ENCODE data around the gene PPP1R3F. TPM values are rescaled to one million over a fixed set of nuclear protein-coding genes. Genes with fewer than 3 reads are reported as not detected.
"Not testable (repeated sequence)": the region's sequence is repeated elsewhere in the genome, so short reads cannot be mapped to it uniquely, and the experiment has no call there.

The PPP1R3F gene
- total RNA-seq, 1 donor from 2014 or later = 6.9 TPM

- intact Hi-C loops (cut with micrococcal nuclease) = no loop called here
- no peak for DNase-seq (ENCODE audit: low spot score)
- Mint-ChIP-seq H3K9me3 (no peaks in the 10 kb centered on the region), H3K36me3 (ENCODE audit: low read depth) (peaks cover 7% of the 10 kb centered on the region), H3K27ac (no peak overlapping the region), H3K4me3 (no peak overlapping the region), H3K4me1 (ENCODE audit: low read depth) (peaks cover 19% of the 10 kb centered on the region), H3K27me3 (ENCODE audit: insufficient read depth) (no peaks in the 10 kb centered on the region)
Observed at GRCh38 chrX:49286136-49286535, 16.5 kb downstream of the PPP1R3F start.

- Mint-ChIP-seq H3K9me3 (no peaks in the 10 kb centered on the region), H3K4me1 (ENCODE audit: low read depth) (peaks cover 19% of the 10 kb centered on the region), H3K36me3 (ENCODE audit: low read depth) (peaks cover 7% of the 10 kb centered on the region), H3K27me3 (ENCODE audit: insufficient read depth) (no peaks in the 10 kb centered on the region), H3K27ac (no peak overlapping the region), H3K4me3 (no peak overlapping the region)
- no peak for DNase-seq (ENCODE audit: low spot score)
- intact Hi-C loops (cut with micrococcal nuclease) = no loop called here
Observed at GRCh38 chrX:49286581-49286980, 17.0 kb downstream of the PPP1R3F start.

GRCh38 chrX:49287665-49288064 is 18.1 kb downstream of the PPP1R3F start:
- Mint-ChIP-seq H3K9me3 (no peaks in the 10 kb centered on the region), H3K4me1 (ENCODE audit: low read depth) (peaks cover 18% of the 10 kb centered on the region), H3K4me3 (no peak overlapping the region), H3K36me3 (ENCODE audit: low read depth) (peaks cover 4% of the 10 kb centered on the region), H3K27me3 (ENCODE audit: insufficient read depth) (peaks cover 2% of the 10 kb centered on the region), H3K27ac (no peak overlapping the region)
- intact Hi-C loops (cut with micrococcal nuclease) = no loop called here
- no peak for DNase-seq (ENCODE audit: low spot score)

- no peak for DNase-seq (ENCODE audit: low spot score)
- H3K36me3 Mint-ChIP-seq (ENCODE audit: low read depth) = peaks cover 2% of the 10 kb centered on the region
- no peak overlapping the region for H3K4me3 Mint-ChIP-seq
- peaks cover 16% of the 10 kb centered on the region for H3K4me1 Mint-ChIP-seq (ENCODE audit: low read depth)
- no peaks in the 10 kb centered on the region for H3K9me3 Mint-ChIP-seq
- intact Hi-C loops (cut with micrococcal nuclease) = loop anchor here (5.0 kb wide), 1 partner anchor 587 kb away; the partner anchor contains the start of gene USP27X
- peaks cover 3% of the 10 kb centered on the region for H3K27me3 Mint-ChIP-seq (ENCODE audit: insufficient read depth)
- no peak overlapping the region for H3K27ac Mint-ChIP-seq
Observed at GRCh38 chrX:49290215-49290614, 20.6 kb downstream of the PPP1R3F start.

- Mint-ChIP-seq H3K27me3 (ENCODE audit: insufficient read depth) (peaks cover 10% of the 10 kb centered on the region), H3K4me1 (ENCODE audit: low read depth) (peaks cover 16% of the 10 kb centered on the region), H3K36me3 (ENCODE audit: low read depth) (peaks cover 2% of the 10 kb centered on the region), H3K27ac (no peak overlapping the region), H3K9me3 (no peaks in the 10 kb centered on the region), H3K4me3 (no peak overlapping the region)
- intact Hi-C loops (cut with micrococcal nuclease) = loop anchor here (5.0 kb wide), 1 partner anchor 586 kb away; the partner anchor contains the start of gene USP27X
- peak; percentile 37 for DNase-seq (ENCODE audit: low spot score)
Observed at GRCh38 chrX:49291615-49292337, 22.2 kb downstream of the PPP1R3F start.

GRCh38 chrX:49292400-49293362 is 23.1 kb downstream of the PPP1R3F start:
- H3K4me3 Mint-ChIP-seq = no peak overlapping the region
- no peak overlapping the region for H3K27ac Mint-ChIP-seq
- no peaks in the 10 kb centered on the region for H3K9me3 Mint-ChIP-seq
- peaks cover 12% of the 10 kb centered on the region for H3K27me3 Mint-ChIP-seq (ENCODE audit: insufficient read depth)
- H3K36me3 Mint-ChIP-seq (ENCODE audit: low read depth) = no peaks in the 10 kb centered on the region
- intact Hi-C loops (cut with micrococcal nuclease) = loop anchor here (5.0 kb wide), 1 partner anchor 585 kb away; the partner anchor contains the start of gene USP27X
- no peak for DNase-seq (ENCODE audit: low spot score)
- H3K4me1 Mint-ChIP-seq (ENCODE audit: low read depth) = peaks cover 12% of the 10 kb centered on the region

- H3K36me3 Mint-ChIP-seq (ENCODE audit: low read depth); H3K27ac Mint-ChIP-seq; H3K4me1 Mint-ChIP-seq (ENCODE audit: low read depth); H3K9me3 Mint-ChIP-seq; intact Hi-C loops (cut with micrococcal nuclease); H3K4me3 Mint-ChIP-seq; DNase-seq (ENCODE audit: low spot score): not testable (repeated sequence)
- peaks cover 17% of the 10 kb centered on the region for H3K27me3 Mint-ChIP-seq (ENCODE audit: insufficient read depth)
Observed at GRCh38 chrX:49299293-49299692, 29.7 kb downstream of the PPP1R3F start.

GRCh38 chrX:49300703-49301102 is 31.1 kb downstream of the PPP1R3F start:
- Mint-ChIP-seq H3K27me3 (ENCODE audit: insufficient read depth) (peaks cover 17% of the 10 kb centered on the region), H3K4me3 (no peak overlapping the region), H3K4me1 (ENCODE audit: low read depth) (no peaks in the 10 kb centered on the region), H3K27ac (no peak overlapping the region), H3K9me3 (no peaks in the 10 kb centered on the region), H3K36me3 (ENCODE audit: low read depth) (no peaks in the 10 kb centered on the region)
- DNase-seq (ENCODE audit: low spot score) = no peak
- intact Hi-C loops (cut with micrococcal nuclease) = no loop called here

- Mint-ChIP-seq H3K4me3 (no peak within 1 kb of the TSS), H3K27me3 (ENCODE audit: insufficient read depth) (peaks cover 16% of the 10 kb centered on the region), H3K36me3 (ENCODE audit: low read depth) (no peaks in the 10 kb centered on the region), H3K9me3 (no peaks in the 10 kb centered on the region), H3K27ac (no peak within 1 kb of the TSS), H3K4me1 (ENCODE audit: low read depth) (peaks cover 1% of the 10 kb centered on the region)
- intact Hi-C loops (cut with micrococcal nuclease) = no loop called here
- DNase-seq (ENCODE audit: low spot score) = no peak
Observed at GRCh38 chrX:49303346-49303745, 33.8 kb downstream of the PPP1R3F start, which contains the start of gene GAGE10. TSS of gene GAGE10 (plus strand) at chrX:49303646. CDS start at chrX:49304860, 1,214 bp downstream.

- H3K36me3 Mint-ChIP-seq (ENCODE audit: low read depth); H3K27ac Mint-ChIP-seq; DNase-seq (ENCODE audit: low spot score); H3K9me3 Mint-ChIP-seq; H3K4me3 Mint-ChIP-seq; intact Hi-C loops (cut with micrococcal nuclease): not testable (repeated sequence)
- H3K27me3 Mint-ChIP-seq (ENCODE audit: insufficient read depth) = peaks cover 27% of the 10 kb centered on the region
- peaks cover 16% of the 10 kb centered on the region for H3K4me1 Mint-ChIP-seq (ENCODE audit: low read depth)
Observed at GRCh38 chrX:49307775-49308174, 38.2 kb downstream of the PPP1R3F start.

GRCh38 chrX:49308604-49309269 is 39.1 kb downstream of the PPP1R3F start:
- peaks cover 16% of the 10 kb centered on the region for H3K4me1 Mint-ChIP-seq (ENCODE audit: low read depth)
- H3K36me3 Mint-ChIP-seq (ENCODE audit: low read depth) = no peaks in the 10 kb centered on the region
- H3K27ac Mint-ChIP-seq = peak overlapping the region; percentile 51
- intact Hi-C loops (cut with micrococcal nuclease) = no loop called here
- no peaks in the 10 kb centered on the region for H3K9me3 Mint-ChIP-seq
- DNase-seq (ENCODE audit: low spot score) = no peak
- H3K4me3 Mint-ChIP-seq = peak overlapping the region; percentile 84
- peaks cover 28% of the 10 kb centered on the region for H3K27me3 Mint-ChIP-seq (ENCODE audit: insufficient read depth)

- intact Hi-C loops (cut with micrococcal nuclease) = no loop called here
Observed at GRCh38 chrX:49309401-49309981, 39.9 kb downstream of the PPP1R3F start.

More at GRCh38 chrX:49309401-49309981, 39.9 kb downstream of the PPP1R3F start:
- Mint-ChIP-seq H3K4me3 (peak overlapping the region; percentile 84), H3K4me1 (ENCODE audit: low read depth) (peaks cover 16% of the 10 kb centered on the region), H3K27ac (peak overlapping the region; percentile 43), H3K9me3 (no peaks in the 10 kb centered on the region), H3K27me3 (ENCODE audit: insufficient read depth) (peaks cover 28% of the 10 kb centered on the region), H3K36me3 (ENCODE audit: low read depth) (no peaks in the 10 kb centered on the region)
- DNase-seq (ENCODE audit: low spot score) = no peak
